Activated effector memory CD4-positive, alpha-beta T cell treated with Interleukin-2 at 50 U/mL for 16 hours (primary cell): ENCODE results near the gene ALDH3B1.
A peak's percentile ranks its signal among the peaks of the same experiment; 100 is the strongest.

Source experiments
- DNase-seq: peaks from one replicate; pipeline ENCODE4 v3.0.0-alpha.2; 2020

Gene ALDH3B1

DNA sequence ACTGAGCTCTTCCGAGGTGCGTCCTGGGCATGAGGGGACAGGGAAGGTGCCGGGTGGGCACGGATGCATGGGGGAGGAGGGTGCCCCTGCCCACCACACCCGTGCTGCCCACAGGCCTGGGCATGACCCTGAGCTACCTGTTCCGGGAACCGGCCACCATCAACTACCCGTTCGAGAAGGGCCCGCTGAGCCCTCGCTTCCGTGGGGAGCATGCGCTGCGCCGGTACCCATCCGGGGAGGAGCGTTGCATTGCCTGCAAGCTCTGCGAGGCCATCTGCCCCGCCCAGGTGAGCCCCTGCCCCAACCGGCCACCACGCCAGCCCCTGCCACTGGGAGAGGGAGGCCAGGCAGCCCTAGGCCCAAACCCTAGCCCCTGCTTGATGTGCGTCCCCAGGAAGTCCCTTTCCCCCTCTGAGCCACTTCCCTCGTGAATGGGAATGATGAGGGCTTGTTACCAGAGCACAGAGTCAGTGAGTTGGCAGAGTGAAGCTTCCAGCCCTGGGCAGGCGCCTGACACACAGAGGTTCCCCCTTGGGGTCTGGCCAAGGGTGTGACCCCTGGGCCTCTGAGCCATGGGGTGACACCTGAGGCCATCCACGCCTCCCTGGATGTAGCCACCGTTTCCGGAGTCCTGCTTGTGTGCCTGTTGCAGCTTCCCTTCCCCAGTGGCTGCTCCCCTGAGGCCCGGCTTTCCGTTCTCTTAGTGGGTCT, 23.0 kb downstream of the ALDH3B1 start:
- DNase-seq = no peak

DNA sequence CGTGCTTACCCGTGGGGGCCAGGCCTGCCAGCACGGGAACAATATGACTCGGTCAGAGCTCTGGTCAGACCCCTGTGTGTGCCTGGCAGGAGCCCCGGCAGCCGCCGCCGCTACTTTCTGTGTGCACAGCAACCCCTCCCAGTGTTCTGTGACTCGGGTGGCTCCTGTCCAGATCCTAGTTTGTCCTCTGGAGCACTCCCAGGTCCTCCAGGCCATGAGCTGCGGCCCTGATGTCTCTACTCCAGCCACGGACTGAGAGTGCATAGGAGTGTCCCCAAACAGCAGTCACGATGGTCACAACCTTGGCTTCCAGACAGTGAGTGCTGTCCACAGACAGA, 23.6 kb downstream of the ALDH3B1 start:
- DNase-seq = no peak

GRCh38 chr11:68035266-68035876, 25.2 kb downstream of the ALDH3B1 start:
- DNase-seq = no peak

DNA sequence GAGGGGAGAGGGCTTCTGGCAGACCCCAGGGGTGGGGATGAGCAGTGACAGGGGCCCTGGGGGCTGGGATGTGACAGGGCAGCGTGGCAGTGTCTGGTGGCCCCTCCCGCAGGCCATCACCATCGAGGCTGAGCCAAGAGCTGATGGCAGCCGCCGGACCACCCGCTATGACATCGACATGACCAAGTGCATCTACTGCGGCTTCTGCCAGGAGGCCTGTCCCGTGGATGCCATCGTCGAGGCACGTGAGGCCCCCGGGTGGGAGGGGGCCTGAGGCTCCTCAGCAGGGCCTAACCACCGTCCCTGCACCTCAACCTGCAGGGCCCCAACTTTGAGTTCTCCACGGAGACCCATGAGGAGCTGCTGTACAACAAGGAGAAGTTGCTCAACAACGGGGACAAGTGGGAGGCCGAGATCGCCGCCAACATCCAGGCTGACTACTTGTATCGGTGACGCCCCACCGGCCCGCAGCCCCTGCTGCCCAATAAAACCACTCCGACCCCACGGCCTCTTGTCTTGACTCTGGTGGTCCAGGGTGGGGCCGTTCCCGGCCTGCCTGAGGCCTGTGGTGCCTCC, 26.1 kb downstream of the ALDH3B1 start:
- no peak for DNase-seq

- peak; percentile 7 for DNase-seq
Measured at GRCh38 chr11:68036717-68037239, 26.7 kb downstream of the ALDH3B1 start.

DNA sequence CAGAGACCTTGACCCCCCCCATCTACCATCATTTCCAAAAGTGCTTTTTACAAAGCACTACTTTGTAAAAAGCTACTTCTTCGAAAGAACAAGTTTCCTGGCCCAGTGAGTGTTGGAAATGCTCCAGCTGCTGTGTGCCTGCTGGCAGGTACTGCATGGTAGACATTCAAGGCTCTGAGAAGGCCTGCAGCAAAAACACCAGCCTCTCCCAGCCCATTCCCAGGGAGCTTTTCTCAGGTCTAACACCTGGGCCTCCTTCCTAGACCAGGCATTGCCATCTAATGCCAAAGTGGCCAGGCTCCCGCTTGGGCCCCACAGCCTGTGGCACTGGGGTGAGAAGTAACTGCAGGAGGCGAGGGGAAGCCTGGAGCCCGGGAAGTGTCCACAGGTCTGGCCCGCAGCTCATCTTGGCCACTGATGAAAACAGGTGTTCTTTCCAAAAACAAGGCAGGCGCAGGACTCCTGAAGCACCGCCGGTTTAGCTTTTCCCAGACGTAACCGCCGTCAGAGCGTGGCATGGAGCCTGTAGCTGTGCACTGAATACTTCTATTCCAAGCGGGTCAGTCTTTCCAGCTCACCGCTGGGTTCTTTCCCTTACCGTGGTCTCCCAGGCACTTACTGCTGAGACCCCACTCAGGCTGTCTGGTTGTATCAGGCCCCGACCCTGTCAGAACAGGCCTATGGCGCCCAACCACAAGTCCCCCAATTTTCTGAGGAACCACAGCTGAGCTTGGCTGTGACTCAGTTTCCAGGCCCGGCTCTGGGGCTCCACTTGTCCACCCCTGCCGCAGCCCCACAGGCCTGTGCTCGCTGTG, 27.5 kb downstream of the ALDH3B1 start:
- no peak for DNase-seq

- DNase-seq = no peak
Measured at GRCh38 chr11:68038226-68038717, 28.1 kb downstream of the ALDH3B1 start.

DNA sequence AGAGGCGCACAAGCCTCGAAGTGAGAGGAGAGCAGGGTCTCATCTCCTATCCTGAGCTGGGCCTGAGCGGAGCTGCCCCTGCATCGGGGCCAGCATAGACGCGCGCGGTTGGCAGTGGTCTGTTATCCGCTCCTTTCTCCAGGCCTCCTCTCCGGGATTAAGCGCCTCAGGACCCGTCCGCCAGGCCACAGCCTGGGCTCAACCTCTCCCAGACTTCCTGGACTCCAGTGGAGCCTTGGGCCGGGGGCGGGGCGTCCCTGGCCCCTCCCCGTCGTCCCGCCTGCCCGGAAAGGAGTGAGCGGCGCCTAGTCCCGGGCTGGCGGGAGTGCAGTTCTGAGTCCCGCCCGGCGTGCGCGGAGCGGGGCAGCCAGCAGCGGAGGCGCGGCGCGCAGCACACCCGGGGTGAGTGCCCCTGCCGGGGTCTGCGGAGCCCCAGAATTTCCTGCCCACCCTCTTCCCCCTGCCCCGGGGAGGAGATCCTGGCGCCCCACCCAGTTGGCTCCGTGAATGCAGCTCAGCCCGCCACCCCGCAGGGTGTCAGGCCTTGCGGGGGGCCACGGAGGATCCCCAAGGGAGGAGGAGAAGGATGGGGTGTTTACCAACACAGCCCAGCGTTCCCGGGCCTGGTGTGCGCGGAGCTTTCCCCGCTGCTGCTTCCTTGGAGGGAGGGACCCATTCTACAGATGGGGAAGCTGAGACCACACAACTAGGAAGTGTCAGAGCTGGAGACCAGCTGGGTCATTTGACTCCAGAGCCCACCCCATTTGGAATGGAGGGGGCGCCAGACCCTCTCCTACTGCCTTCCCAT, 28.8 kb downstream of the ALDH3B1 start, which contains the start of gene TCIRG1:
TSS of gene TCIRG1 (plus strand) at position 308 of the 808 bp plus-strand sequence. CDS start 2,247 bp downstream, outside the sequence.
- DNase-seq = peak; percentile 41

DNA sequence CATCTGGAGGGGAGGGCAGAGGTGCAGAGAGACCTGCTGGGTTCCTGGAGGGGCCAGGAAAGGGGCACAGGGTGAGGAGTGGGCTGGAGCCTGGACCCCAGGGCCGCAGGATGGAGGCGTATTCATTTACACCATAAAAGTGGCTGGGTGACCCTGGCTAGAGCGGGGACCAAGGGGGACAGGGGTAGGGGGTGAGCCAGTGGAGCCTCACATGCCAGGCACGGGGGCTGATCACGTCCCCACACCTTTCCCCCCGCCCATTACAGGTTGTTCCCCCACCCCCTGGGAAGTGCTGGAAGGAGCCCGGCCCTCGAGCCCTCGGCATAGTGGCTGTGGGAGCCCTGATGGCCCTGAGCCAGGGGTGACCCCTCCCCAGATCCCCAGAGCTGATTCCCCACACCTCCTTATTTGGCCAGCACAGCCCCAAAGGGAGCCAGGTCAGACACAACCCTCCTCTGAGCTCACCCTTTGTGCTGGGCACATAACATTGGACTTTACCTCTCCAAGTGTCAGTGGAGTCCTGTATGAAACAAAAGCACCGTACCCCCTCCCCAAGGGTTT, 29.5 kb downstream of the ALDH3B1 start:
- no peak for DNase-seq

DNA sequence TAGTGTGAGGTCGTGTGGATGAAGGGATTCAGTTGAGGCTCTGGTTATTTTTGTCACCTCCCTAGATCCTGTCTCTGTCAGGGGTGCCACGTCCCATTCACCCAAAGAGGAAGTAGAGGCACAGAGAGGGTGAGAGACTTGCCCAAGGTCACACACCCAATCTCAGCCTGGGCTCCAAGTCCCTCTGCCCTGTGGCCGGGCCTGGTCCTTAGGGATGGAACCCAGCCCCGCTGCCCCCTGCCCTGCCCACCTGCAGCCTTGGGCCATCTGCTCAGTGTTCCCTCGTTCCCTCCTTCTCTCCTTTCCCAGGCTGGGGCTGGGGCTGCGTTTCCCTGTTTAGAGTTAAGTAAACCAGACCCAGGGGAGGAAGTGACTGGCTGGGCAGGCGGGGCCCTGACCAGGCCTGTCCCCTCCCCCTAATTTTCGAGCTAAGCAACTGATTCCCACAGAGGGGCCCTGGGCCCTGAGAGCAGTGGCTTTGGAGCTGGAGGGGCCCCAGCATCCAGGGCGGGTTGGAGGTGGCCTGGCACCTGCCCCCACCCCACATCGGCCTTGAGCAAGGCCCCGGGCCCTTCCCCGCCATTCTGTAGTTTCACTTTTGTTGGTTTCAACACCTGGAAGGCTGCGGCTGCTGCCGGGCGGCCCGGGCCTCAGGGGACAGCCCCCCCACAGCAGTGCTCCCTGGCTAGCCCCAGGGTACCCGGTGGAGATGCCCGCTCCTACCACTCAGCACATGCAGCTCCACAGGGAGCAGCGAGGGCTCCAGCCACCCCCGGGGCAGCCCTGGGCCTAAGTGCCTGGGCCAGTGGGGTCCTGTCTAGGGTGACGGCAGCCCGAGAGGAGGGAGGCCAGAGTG, 30.2 kb downstream of the ALDH3B1 start:
- peak; percentile 34 for DNase-seq

DNA sequence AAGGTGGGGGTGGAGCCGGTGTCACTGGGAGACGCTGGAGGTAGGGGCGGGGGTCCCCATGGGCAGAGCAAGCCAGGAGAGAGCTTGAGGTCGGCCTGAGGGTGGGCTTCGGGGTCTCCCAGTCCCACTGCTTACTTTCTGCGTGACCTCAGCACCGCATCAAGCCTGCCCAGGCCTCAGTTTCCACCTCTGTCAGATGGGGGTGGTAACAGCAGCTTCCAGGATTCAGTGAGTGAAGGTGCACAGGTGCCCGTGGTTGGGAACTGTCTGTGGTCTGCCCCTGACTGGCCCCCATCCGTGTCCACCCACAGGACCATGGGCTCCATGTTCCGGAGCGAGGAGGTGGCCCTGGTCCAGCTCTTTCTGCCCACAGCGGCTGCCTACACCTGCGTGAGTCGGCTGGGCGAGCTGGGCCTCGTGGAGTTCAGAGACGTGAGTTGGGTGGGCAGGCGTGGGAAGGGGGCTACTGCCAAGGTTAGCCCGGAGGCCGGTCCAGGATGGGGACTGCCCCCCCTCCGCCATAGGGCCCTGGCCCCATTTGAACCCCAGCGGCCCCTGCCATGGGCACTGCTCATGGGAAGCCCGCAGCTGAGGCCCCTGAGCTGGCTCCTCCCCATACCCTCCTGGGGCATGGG, 30.9 kb downstream of the ALDH3B1 start:
- no peak for DNase-seq

DNA sequence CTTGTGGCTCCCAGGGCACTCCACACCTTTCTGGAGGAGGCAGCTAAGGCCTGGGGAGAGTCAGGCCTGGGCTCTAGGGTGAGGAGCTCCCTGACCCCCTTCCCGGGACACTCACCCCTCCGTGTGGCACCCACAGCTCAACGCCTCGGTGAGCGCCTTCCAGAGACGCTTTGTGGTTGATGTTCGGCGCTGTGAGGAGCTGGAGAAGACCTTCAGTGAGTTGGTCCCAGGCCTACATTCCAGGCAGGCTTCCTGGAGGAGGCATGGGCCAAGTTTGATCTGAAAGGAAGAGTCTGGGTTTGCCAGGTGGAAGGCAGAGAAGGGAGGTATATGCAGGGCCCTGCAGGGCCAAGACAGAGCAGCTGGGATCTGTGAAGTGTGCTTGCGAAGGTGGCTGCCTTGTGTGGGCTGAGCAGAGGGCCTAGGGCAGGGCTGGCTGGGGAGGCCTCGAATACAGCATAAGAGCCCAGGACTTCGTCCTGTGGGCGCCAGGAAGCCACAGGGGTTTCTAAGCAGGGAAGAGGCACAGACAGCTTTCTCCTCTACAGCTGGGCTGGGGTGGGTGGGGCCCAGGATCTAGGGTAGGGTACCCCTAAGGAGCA, 31.6 kb downstream of the ALDH3B1 start:
- no peak for DNase-seq

DNA sequence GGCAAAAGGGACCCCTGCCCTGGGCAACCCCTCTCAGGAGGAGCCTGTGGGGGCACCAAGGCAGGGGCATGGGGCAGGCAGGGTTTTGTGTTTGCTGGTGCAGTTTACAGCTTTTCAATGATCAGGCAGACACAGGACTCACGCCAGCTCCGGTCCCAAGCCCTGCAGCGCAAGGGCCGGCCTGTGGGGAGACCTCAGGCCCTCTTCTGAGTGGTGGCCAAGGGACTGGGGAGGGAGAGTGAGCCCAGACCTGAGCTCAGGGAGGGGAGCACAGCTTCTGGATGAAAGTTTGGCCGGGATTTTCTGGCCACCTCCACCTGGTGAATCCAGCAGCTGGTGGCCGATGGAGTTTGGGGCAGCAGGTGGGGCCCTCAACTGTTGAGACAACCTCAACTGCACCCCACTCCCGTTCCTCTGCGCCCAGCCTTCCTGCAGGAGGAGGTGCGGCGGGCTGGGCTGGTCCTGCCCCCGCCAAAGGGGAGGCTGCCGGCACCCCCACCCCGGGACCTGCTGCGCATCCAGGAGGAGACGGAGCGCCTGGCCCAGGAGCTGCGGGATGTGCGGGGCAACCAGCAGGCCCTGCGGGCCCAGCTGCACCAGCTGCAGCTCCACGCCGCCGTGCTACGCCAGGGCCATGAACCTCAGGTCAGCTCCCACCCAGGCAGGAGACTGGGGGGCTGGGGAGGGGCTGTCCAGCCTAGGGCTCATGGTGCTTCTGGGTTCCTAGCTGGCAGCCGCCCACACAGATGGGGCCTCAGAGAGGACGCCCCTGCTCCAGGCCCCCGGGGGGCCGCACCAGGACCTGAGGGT, 32.3 kb downstream of the ALDH3B1 start:
- no peak for DNase-seq

GRCh38 chr11:68043029-68043348, 32.9 kb downstream of the ALDH3B1 start:
- DNase-seq = no peak

- no peak for DNase-seq
Measured at GRCh38 chr11:68043349-68044144, 33.4 kb downstream of the ALDH3B1 start.

DNA sequence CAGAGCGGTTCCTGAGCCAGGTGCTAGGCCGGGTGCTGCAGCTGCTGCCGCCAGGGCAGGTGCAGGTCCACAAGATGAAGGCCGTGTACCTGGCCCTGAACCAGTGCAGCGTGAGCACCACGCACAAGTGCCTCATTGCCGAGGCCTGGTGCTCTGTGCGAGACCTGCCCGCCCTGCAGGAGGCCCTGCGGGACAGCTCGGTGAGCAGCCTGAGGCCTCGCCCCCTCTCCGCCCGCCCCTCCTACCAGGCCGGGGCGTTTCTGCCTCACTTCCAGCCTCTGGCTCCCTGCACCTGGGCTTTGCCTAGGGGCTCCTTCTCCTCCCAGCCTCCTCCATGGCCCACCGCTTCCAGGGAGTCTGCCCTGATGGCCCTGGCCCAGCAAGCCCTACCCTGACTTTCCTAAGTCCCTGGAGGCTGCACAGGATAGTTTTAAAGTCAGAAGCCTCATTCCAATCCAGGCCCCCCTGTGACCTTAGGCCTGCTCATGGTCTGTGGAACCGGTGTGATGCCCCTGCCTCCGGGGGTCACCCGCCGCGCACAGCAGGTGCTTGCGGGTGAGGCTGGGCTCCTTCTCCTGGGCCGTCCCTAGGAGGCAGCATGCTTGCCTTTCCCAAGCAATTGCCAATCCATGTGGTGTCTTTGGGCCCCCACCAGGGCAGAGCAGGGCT, 34.2 kb downstream of the ALDH3B1 start:
- DNase-seq = no peak

- DNase-seq = no peak
Measured at GRCh38 chr11:68044898-68045351, 34.8 kb downstream of the ALDH3B1 start.
